Neural cell (in vitro differentiated cells): Measurements from ENCODE around the gene FARP1. TPM values are rescaled to one million over a fixed set of nuclear protein-coding genes. Genes with fewer than 3 reads are reported as not detected.

Source experiments
- H2AFZ ChIP-seq: fragments of 200-600, 300-800 bp; sonication (generic), shearing (Covaris generic); 2 replicates; pipeline ENCODE4 v1.6.0; 2014; ENCODE audit warnings: low read depth, mild to moderate bottlenecking, antibody characterized with exemption, low read length, moderate library complexity
- H3F3A ChIP-seq: fragments of 200-600 bp; shearing (Covaris generic); 2 replicates; pipeline ENCODE4 v1.6.1; 2016; ENCODE audit warnings: mild to moderate bottlenecking, moderate library complexity, mixed read lengths, antibody characterized with exemption, low read length; ENCODE audit not compliant: insufficient read depth, poor library complexity, severe bottlenecking
- H3K27ac ChIP-seq: fragments of 200-600, 300-800 bp; sonication (generic), shearing (Covaris generic); 2 replicates; pipeline ENCODE4 v1.5.1; 2014; ENCODE audit warnings: mild to moderate bottlenecking, low read length, moderate library complexity
- H3K27me3 ChIP-seq: fragments of 300-800, 200-600 bp; sonication (generic), shearing (Covaris generic); 2 replicates; pipeline ENCODE4 v1.6.0; 2014; ENCODE audit warnings: mild to moderate bottlenecking, low read depth, low read length, moderate library complexity; ENCODE audit not compliant: insufficient read depth
- H3K36me3 ChIP-seq: fragments of 300-800, 200-600 bp; sonication (generic), shearing (Covaris generic); 2 replicates; pipeline ENCODE4 v1.5.1; 2014; ENCODE audit warnings: mild to moderate bottlenecking, antibody characterized with exemption, low read length, moderate library complexity; ENCODE audit not compliant: insufficient read depth
- H3K4me2 ChIP-seq: fragments of 300-800, 200-600 bp; sonication (generic), shearing (Covaris generic); 2 replicates; pipeline ENCODE4 v1.6.0; 2014; ENCODE audit warnings: mild to moderate bottlenecking, low read length
- H3K4me3 ChIP-seq: fragments of 300-800, 200-600 bp; sonication (generic), shearing (Covaris generic); 2 replicates; pipeline ENCODE4 v1.5.1; 2014; ENCODE audit warnings: mild to moderate bottlenecking, low read length, moderate library complexity
- H3K79me2 ChIP-seq: fragments of 200-600 bp; shearing (Covaris generic); replicated peaks from 2 replicates; pipeline ENCODE4 v1.6.0; 2014; ENCODE audit warnings: mild to moderate bottlenecking, low read length, moderate library complexity; ENCODE audit not compliant: insufficient read depth
- H3K9ac ChIP-seq: fragments of 300-800, 200-600 bp; sonication (generic), shearing (Covaris generic); 2 replicates; pipeline ENCODE4 v1.6.1; 2016; ENCODE audit warnings: mild to moderate bottlenecking, low read length, mixed read lengths
- H3K9me2 ChIP-seq: fragments of 200-600 bp; shearing (Covaris generic); 2 replicates; pipeline ENCODE4 v1.6.1; 2016; ENCODE audit warnings: mild to moderate bottlenecking, low read length, mixed read lengths; ENCODE audit not compliant: insufficient read depth
- H3K9me3 ChIP-seq: fragments of 200-600, 300-800 bp; sonication (generic), shearing (Covaris generic); 2 replicates; pipeline ENCODE4 v1.6.1; 2016; ENCODE audit warnings: mild to moderate bottlenecking, mixed run types, low read length, moderate library complexity, mixed read lengths
- H4K20me1 ChIP-seq: fragments of 200-600 bp; shearing (Covaris generic); 2 replicates; pipeline ENCODE4 v1.6.1; 2016; ENCODE audit warnings: mild to moderate bottlenecking, mixed run types; ENCODE audit not compliant: insufficient read depth
- CTCF ChIP-seq: fragments of 450-650 bp; IDR thresholded peaks from 2 replicates; pipeline ENCODE4 v1.5.1; 2014; ENCODE audit warnings: antibody characterized with exemption, mild to moderate bottlenecking, moderate library complexity; ENCODE audit not compliant: poor library complexity, severe bottlenecking
- EP300 ChIP-seq: fragments of 450-650 bp; conservative IDR thresholded peaks from 2 replicates; pipeline ENCODE4 v1.6.1; 2014; ENCODE audit warnings: antibody characterized with exemption, mild to moderate bottlenecking, moderate library complexity; ENCODE audit not compliant: poor library complexity, severe bottlenecking
- EZH2 ChIP-seq: fragments of 200-600, 300-800 bp; shearing (Covaris generic), sonication (generic); IDR thresholded peaks from 2 replicates; pipeline ENCODE4 v1.6.1; 2014; ENCODE audit warnings: antibody characterized with exemption, low read length, borderline replicate concordance, mild to moderate bottlenecking; ENCODE audit not compliant: insufficient read depth, poor library complexity, severe bottlenecking
- MXI1 ChIP-seq: fragments of 450-650 bp; conservative IDR thresholded peaks from 2 replicates; pipeline ENCODE4 v1.6.1; 2014; ENCODE audit warnings: antibody characterized with exemption, mild to moderate bottlenecking; ENCODE audit not compliant: poor library complexity, severe bottlenecking
- POLR2AphosphoS5 ChIP-seq: IDR thresholded peaks from 2 replicates; pipeline ENCODE4 v1.6.1; 2012
- RAD21 ChIP-seq: fragments of 450-650 bp; conservative IDR thresholded peaks from 2 replicates; pipeline ENCODE4 v1.6.1; 2014; ENCODE audit warnings: antibody characterized with exemption, mild to moderate bottlenecking, moderate library complexity
- REST ChIP-seq: IDR thresholded peaks from 2 replicates; pipeline ENCODE4 v1.6.1; 2012; ENCODE audit warnings: borderline replicate concordance
- SMC3 ChIP-seq: fragments of 450-650 bp; conservative IDR thresholded peaks from 2 replicates; pipeline ENCODE4 v1.6.1; 2014; ENCODE audit warnings: antibody characterized with exemption, mild to moderate bottlenecking, moderate library complexity; ENCODE audit not compliant: poor library complexity
- TAF1 ChIP-seq: IDR thresholded peaks from 2 replicates; pipeline ENCODE4 v1.6.1; 2012; ENCODE audit warnings: low read depth
- polyA plus RNA-seq: library from polyadenylated mRNA; depleted of rRNA; stranded (reverse); fragments of >200 nt; gene quantifications from 2 replicates; pipeline ENCODE4 v1.2.3, GENCODE V29; 2014

FARP1 gene
- polyA plus RNA-seq, 1 donor from 2014 or later, result 19.7 TPM

- no peaks in the 10 kb centered on the region for H3F3A ChIP-seq
- H3K9me3 ChIP-seq, result no peaks in the 10 kb centered on the region
- no peak overlapping the region for H2AFZ ChIP-seq
- H4K20me1 ChIP-seq, result no peaks in the 10 kb centered on the region
- H3K4me3 ChIP-seq, result no peak overlapping the region
- no peak overlapping the region for H3K4me2 ChIP-seq
- no peaks in the 10 kb centered on the region for H3K27me3 ChIP-seq
- no peak overlapping the region for H3K9ac ChIP-seq
- TF ChIP-seq MXI1, result no peak
- TF ChIP-seq EP300, result no peak
- no peak for TF ChIP-seq REST
- no peak for TF ChIP-seq CTCF
- TF ChIP-seq TAF1, result no peak
- TF ChIP-seq RAD21, result no peak
- TF ChIP-seq POLR2AphosphoS5, result no peak
- TF ChIP-seq SMC3, result no peak
- no peak for TF ChIP-seq EZH2
- H3K27ac ChIP-seq, result no peak overlapping the region
- H3K36me3 ChIP-seq, result no peaks in the 10 kb centered on the region
- H3K79me2 ChIP-seq, result peaks cover 18% of the 10 kb centered on the region
- no peaks in the 10 kb centered on the region for H3K9me2 ChIP-seq
Measured at GRCh38 chr13:98222816-98223215, 79.9 kb downstream of the FARP1 start.

- Histone ChIP-seq H3K27ac (no peak overlapping the region), H3K4me2 (no peak overlapping the region), H3K79me2 (peaks cover 15% of the 10 kb centered on the region), H3K9ac (no peak overlapping the region), H3K27me3 (no peaks in the 10 kb centered on the region), H3K36me3 (no peaks in the 10 kb centered on the region), H4K20me1 (no peaks in the 10 kb centered on the region), H3K9me2 (no peaks in the 10 kb centered on the region), H3K9me3 (no peaks in the 10 kb centered on the region), H2AFZ (no peak overlapping the region), H3K4me3 (no peak overlapping the region), H3F3A (no peaks in the 10 kb centered on the region)
- TF ChIP-seq REST, result no peak
- TF ChIP-seq SMC3, result no peak
- TF ChIP-seq POLR2AphosphoS5, result no peak
Measured at GRCh38 chr13:98223741-98224140, 80.8 kb downstream of the FARP1 start.
